GM10266 (cell line): ENCODE measurements around the gene PDGFD.

Experiments used
- DNase-seq: peaks from one replicate; pipeline ENCODE4 v3.0.0; 2012; ENCODE audit errors: extremely low spot score
- CTCF ChIP-seq: IDR thresholded peaks from 2 replicates; pipeline ENCODE4 v1.5.1; 2012; ENCODE audit warnings: mild to moderate bottlenecking, low read depth; ENCODE audit not compliant: control insufficient read depth, insufficient read depth; ENCODE audit errors: missing control alignments

PDGFD gene

GRCh38 chr11:104183593-104183992, 19.6 kb upstream of the PDGFD start:
- TF ChIP-seq CTCF = no peak
- no peak for DNase-seq

GRCh38 chr11:104175769-104176168, 11.8 kb upstream of the PDGFD start:
- DNase-seq = no peak
- no peak for TF ChIP-seq CTCF

- DNase-seq = no peak
- TF ChIP-seq CTCF = no peak
Observed at GRCh38 chr11:104169091-104169490, 5.1 kb upstream of the PDGFD start.

- no peak for DNase-seq
- no peak for TF ChIP-seq CTCF
Observed at GRCh38 chr11:104165014-104165413, 1.1 kb upstream of the PDGFD start.

GRCh38 chr11:104163100-104164027, 583 bp downstream of the PDGFD start:
- peak; percentile 11 for DNase-seq
- TF ChIP-seq CTCF = no peak

GRCh38 chr11:104161751-104162450, 2.0 kb downstream of the PDGFD start:
- no peak for DNase-seq
- TF ChIP-seq CTCF = no peak

- DNase-seq = no peak
- TF ChIP-seq CTCF = no peak
Observed at GRCh38 chr11:104159356-104159755, 4.6 kb downstream of the PDGFD start.
